Ovary (tissue), 9 donors: ENCODE measurements around the gene KCNJ8. TPM values are rescaled to one million over a fixed set of nuclear protein-coding genes. Genes with fewer than 3 reads are reported as not detected.
"Not testable (repeated sequence)": the region's sequence is repeated elsewhere in the genome, so short reads cannot be mapped to it uniquely, and the experiment has no call there.

Experiments used
- DNase-seq, 5 donors: peaks; one replicate each; pipeline ENCODE4 v3.0.0-alpha.2; 2019 to 2020
- H3K27ac ChIP-seq, 2 donors: fragments of 200-600 bp; one replicate each; pipeline versions ENCODE4 v1.5.1 to v1.8.0; 2019 to 2022
- H3K27me3 ChIP-seq: fragments of 200-600 bp; one replicate; pipeline ENCODE4 v1.8.0; 2022
- H3K36me3 ChIP-seq: fragments of 200-600 bp; sonication (generic); one replicate; pipeline ENCODE4 v1.5.1; 2019
- H3K4me1 ChIP-seq: one replicate; pipeline ENCODE4 v1.8.1; 2013; ENCODE audit warnings: mild to moderate bottlenecking, moderate library complexity; ENCODE audit not compliant: insufficient read depth
- H3K4me3 ChIP-seq: fragments of 200-600 bp; sonication (generic); one replicate; pipeline ENCODE4 v1.5.1; 2017
- H3K9me3 ChIP-seq, 2 donors: fragments of 200-600 bp in 1 of 2; sonication (generic) in 1 of 2; one replicate each; pipeline versions ENCODE4 v1.5.1 to v1.8.1; 2013 to 2019; ENCODE audit warnings: mild to moderate bottlenecking in 1 of 2, moderate library complexity in 1 of 2
- EP300 ChIP-seq: sonication (generic); formaldehyde crosslinking; IDR thresholded peaks from one replicate; pipeline ENCODE4 v1.6.1; 2017; ENCODE audit warnings: antibody characterized with exemption
- POLR2A ChIP-seq: fragments of 450-650 bp; IDR thresholded peaks from one replicate; pipeline ENCODE4 v1.6.1; 2017; ENCODE audit warnings: antibody characterized with exemption, mild to moderate bottlenecking, moderate library complexity
- WGBS, 3 donors: extraction: QIAGEN DNeasy Blood & Tissue Kit in 1 of 3; methylation state at CpG; one replicate each; pipeline versions ENCODE4 v1.1.5 to v1.1.7; 2013 to 2017; 5-methylcytosine and 5-hydroxymethylcytosine counted together
- intact Hi-C, 4 donors: fragments of 100-400 bp; cut with DNase I; formaldehyde crosslinking; loops; one replicate each; pipeline versions ENCODE4 v1.11.0 to v1.15.1; 2022 to 2023
- polyA plus RNA-seq, 2 donors: library from polyadenylated mRNA; stranded (reverse); fragments of 200-250 nt in 1 of 2; fragments of 350-450 nt in 1 of 2; fragmentation: Illumina TruSeq in 1 of 2; extraction: RNeasy Lipid Tissue Mini Kit (QIAGEN cat#74804) in 1 of 2; gene quantifications; one replicate each; pipeline ENCODE4 v1.2.3, GENCODE V29; 2013 to 2014
- total RNA-seq, 7 donors: library from RNA; depleted of rRNA in 2 of 7; stranded (reverse); fragments of >200 nt in 2 of 7; fragmentation: NEBNext Ultra II Directional in 3 of 7; extraction: Animal tissue kit (Norgen Biotek cat#: 25700) in 3 of 7; gene quantifications; one replicate each; pipeline versions ENCODE4 v1.1.0 to v1.2.4, GENCODE V29; 2016 to 2023
- TF ChIP-seq, protein P1 (sequence below), 3 donors: fragments of 450-650 bp in 2 of 3; fragments of 200-600 bp in 1 of 3; IDR thresholded peaks; one replicate each; pipeline versions ENCODE4 v1.5.1 to v1.8.0; 2016 to 2022; ENCODE audit warnings: antibody characterized with exemption in 3 of 3, mild to moderate bottlenecking in 1 of 3
- donor health status: DM: no; HTN: no; CAD: no; lungs with moderate emphysema.
- donor health status: DM: no; HTN: no; CAD: no.
- donor health status: Bipolar disorder and iron deficiency.
- donor health status: DM: yes; HTN: yes; CAD: no.
- donor health status: DM: no; HTN: no; CAD: no.
- donor health status: DM: yes; HTN: yes; CAD: no.

Gene KCNJ8
- total and polyA plus RNA-seq, 9 donors = 13.0 to 32.5 (median 17.4) TPM

DNA sequence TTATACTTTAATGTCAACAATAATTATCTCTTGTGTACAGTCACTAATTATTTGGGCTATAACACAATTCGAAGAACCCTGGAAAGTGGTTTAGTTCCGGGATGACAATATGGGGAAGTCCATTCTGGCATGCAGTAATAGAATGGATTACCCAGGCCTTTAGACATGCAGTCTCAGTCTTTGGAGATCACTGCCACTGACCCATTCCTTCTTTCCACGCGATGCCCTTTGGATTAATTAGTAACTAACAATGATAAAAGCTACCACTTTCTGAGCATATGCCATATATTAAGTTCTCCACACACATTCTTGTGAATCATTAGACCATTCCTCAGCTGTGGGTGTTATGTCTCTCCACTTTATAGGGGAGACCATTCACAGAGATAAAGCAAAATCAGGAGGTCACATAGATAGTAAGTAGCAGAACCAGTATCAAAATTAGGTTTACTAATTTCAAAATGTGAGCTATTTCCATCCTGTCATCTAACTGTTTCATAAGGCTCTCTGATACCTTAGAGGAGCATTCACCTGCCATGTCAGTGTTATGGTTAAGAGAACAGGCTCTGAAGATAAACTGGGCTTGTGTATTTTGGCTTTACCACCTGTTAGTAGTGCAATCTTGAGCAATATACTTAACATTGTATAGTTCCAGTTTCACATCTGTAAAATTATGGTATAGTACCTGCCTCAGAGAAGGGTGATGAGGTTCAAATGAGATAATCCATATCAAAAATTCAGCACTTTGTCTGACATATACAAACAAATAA is 27.2 kb upstream of the KCNJ8 start:
- 86 to 92% (median 90%) methylated on average over 4 of the region's 4 CpGs for WGBS, 3 donors
- TF ChIP-seq EP300 (no peak), POLR2A (no peak)
- TF ChIP-seq, protein P1, sequence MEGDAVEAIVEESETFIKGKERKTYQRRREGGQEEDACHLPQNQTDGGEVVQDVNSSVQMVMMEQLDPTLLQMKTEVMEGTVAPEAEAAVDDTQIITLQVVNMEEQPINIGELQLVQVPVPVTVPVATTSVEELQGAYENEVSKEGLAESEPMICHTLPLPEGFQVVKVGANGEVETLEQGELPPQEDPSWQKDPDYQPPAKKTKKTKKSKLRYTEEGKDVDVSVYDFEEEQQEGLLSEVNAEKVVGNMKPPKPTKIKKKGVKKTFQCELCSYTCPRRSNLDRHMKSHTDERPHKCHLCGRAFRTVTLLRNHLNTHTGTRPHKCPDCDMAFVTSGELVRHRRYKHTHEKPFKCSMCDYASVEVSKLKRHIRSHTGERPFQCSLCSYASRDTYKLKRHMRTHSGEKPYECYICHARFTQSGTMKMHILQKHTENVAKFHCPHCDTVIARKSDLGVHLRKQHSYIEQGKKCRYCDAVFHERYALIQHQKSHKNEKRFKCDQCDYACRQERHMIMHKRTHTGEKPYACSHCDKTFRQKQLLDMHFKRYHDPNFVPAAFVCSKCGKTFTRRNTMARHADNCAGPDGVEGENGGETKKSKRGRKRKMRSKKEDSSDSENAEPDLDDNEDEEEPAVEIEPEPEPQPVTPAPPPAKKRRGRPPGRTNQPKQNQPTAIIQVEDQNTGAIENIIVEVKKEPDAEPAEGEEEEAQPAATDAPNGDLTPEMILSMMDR (IDR thresholded peaks at IDR 0.05) = no peak
- no peak for DNase-seq
- Histone ChIP-seq H3K9me3 (no peaks in the 10 kb centered on the region), H3K4me3 (no peak overlapping the region), H3K36me3 (no peaks in the 10 kb centered on the region), H3K4me1 (no peaks in the 10 kb centered on the region), H3K27ac (no peak overlapping the region), H3K27me3 (no peaks in the 10 kb centered on the region)
- intact Hi-C loops = no loop called here

DNA sequence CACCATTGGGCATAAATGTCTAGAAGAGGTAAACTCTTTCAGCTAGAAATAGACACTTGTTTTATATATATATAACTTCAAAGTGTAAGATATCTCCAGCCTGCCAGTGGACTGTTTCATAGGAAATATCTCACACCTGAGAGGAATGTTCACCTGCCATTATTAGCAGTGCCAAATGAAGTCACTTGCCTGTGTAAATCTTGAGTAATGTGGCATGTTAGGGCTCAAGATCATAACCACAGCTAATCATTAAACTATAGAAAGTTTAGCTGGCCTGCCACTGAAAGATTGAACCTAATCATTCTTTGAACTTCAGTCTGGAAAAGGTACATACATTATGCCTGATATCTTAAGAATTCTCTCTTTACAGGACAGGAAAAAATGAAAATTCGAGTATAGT is 25.5 kb upstream of the KCNJ8 start:
- 59 to 66% (median 65%) methylated on average over 1 of the region's 1 CpG for WGBS, 3 donors

DNA sequence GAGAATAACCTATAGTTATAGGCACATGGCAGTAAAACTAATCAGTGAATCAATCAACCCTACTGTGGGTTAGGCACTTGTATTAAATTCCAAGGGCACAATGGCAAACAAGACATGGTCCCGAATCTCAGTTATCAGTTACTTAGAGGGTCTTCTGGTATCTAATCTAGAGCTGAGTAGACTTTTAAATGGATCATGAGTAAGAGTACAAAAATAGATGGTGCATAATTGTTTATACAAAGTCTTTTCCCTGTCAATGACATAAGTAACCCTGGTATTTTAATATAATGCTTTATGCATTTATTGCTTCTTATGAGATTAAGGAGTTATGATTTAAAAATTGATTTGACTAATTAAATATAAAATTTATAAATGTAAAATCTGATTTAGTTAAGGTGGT is 23.0 kb upstream of the KCNJ8 start:
- H3K27me3 ChIP-seq = no peaks in the 10 kb centered on the region
- 82 to 91% (median 90%) methylated on average over 1 of the region's 1 CpG for WGBS, 3 donors
- no peak overlapping the region for H3K27ac ChIP-seq
- no peak overlapping the region for H3K4me3 ChIP-seq
- no peaks in the 10 kb centered on the region for H3K36me3 ChIP-seq
- intact Hi-C loops = no loop called here
- no peaks in the 10 kb centered on the region for H3K9me3 ChIP-seq
- no peaks in the 10 kb centered on the region for H3K4me1 ChIP-seq
- TF ChIP-seq POLR2A (no peak), EP300 (no peak)
- TF ChIP-seq, protein P1 (IDR thresholded peaks at IDR 0.05) = no peak
- no peak for DNase-seq

More for the DNA sequence above, 25.5 kb upstream of the KCNJ8 start:
- no peaks in the 10 kb centered on the region for H3K9me3 ChIP-seq
- intact Hi-C loops = no loop called here
- H3K27me3 ChIP-seq = no peaks in the 10 kb centered on the region
- no peaks in the 10 kb centered on the region for H3K36me3 ChIP-seq
- no peak for TF ChIP-seq EP300
- TF ChIP-seq POLR2A = no peak
- TF ChIP-seq, protein P1 (IDR thresholded peaks at IDR 0.05) = no peak
- H3K4me3 ChIP-seq = no peak overlapping the region
- no peaks in the 10 kb centered on the region for H3K4me1 ChIP-seq
- no peak for DNase-seq
- no peak overlapping the region for H3K27ac ChIP-seq

DNA sequence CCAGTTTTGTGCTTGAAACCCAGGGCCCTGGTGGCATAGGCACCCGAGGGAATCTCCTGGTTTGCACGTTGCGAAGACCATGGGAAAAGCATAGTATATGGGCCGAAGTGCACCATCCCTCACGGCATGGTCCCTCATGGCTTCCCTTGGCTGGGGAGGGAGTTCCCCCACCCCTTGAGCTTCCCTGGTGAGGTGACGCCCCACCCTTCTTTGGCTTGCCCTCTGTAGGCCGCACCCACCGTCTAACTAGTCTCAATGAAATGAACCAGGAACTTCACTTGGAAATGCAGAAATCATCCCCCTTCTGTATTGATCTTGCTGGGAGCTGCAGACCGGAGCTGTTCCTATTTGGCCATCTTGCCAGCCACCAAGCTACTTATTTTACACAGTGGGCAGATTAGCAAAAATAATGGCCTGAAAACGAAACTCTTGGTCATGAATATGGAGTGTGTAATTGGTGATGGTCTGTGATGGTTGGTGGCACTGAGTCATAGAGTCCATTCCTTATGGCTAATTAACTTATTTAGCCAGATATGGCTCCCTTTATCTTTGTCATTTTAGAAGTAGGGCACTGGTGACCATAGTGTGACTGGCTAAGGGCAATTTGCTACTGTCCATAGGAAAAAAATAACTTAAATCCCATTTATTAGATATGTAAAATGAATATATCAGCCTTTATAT is 21.3 kb upstream of the KCNJ8 start:
- no peak for DNase-seq
- H3K9me3 ChIP-seq = no peaks in the 10 kb centered on the region
- H3K36me3 ChIP-seq = no peaks in the 10 kb centered on the region
- no peak for TF ChIP-seq EP300
- TF ChIP-seq, protein P1 (IDR thresholded peaks at IDR 0.05) = no peak
- no peak for TF ChIP-seq POLR2A
- 91 to 96% (median 94%) methylated on average over 10 of the region's 10 CpGs for WGBS, 3 donors
- no peak overlapping the region for H3K4me3 ChIP-seq
- H3K27ac ChIP-seq = no peak overlapping the region
- no peaks in the 10 kb centered on the region for H3K4me1 ChIP-seq
- no peaks in the 10 kb centered on the region for H3K27me3 ChIP-seq
- intact Hi-C loops = no loop called here

DNA sequence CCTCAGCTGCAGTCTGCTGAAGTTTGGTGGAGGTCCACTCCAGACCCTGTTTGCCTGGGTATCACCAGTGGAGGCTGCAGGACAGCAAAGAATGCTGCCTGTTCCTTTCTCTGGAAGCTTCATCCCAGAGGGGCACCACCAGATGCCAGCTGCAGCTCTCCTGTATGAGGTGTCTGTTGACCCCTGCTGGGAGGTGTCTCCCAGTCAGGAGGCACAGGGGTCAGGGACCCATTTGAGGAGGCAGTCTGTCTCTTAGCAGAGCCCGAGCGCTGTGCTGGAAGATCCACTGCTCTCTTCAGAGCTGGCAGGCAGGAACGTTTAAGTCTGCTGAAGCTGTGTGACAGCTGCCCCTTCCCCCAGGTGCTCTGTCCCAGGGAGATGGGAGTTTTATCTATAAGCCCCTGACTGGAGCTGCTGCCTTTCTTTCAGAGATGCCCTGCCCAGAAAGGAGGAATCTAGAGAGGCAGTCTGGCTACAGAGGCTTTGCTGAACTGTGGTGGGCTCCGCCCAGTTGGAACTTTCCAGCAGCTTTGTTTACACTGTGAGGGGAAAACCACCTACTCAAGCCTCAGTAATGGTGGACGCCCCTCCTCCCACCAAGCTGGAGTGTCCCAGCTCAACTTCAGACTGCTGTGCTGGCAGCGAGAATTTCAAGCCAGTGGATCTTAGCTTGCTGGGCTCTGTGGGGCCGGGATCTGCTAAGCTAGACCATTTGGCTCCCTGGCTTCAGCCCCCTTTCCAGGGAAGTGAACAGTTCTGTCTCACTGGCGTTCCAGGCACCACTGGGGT is 20.5 kb upstream of the KCNJ8 start:
- H3K4me3 ChIP-seq, H3K36me3 ChIP-seq, DNase-seq, H3K9me3 ChIP-seq, H3K4me1 ChIP-seq, H3K27me3 ChIP-seq, intact Hi-C loops, H3K27ac ChIP-seq: not testable (repeated sequence)
- 83 to 87% (median 87%) methylated on average over 8 of the region's 8 CpGs for WGBS, 3 donors

DNA sequence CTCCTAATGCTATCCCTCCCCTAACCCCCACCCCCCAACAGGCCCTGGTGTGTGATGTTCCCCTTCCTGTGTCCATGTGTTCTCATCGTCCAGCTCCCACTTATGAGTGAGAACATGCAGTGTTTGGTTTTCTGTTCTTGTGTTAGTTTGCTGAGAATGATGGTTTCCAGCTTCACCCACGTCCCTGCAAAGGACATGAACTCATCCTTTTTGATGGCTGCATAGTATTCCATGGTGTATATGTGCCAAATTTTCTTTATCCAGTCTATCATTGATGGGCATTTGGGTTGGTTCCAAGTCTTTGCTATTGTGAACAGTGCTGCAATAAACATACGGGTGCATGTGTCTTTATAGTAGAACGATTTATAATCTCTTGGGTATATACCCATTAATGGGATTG is 15.2 kb upstream of the KCNJ8 start:
- H3K27me3 ChIP-seq, H3K4me3 ChIP-seq, H3K36me3 ChIP-seq, DNase-seq, H3K9me3 ChIP-seq, H3K4me1 ChIP-seq, intact Hi-C loops, H3K27ac ChIP-seq: not testable (repeated sequence)
- 92 to 96% (median 93%) methylated on average over 4 of the region's 4 CpGs for WGBS, 3 donors
